ENCODE data around the gene GPD2. TPM values are rescaled to one million over a fixed set of nuclear protein-coding genes. Genes with fewer than 3 reads are reported as not detected.

GPD2 gene
- total and polyA plus RNA-seq, 2 of the 13 experiments (the other 11 are each of a cell fraction or from before 2014, with no cell fraction given) = not detected

- TF ChIP-seq, protein P1, sequence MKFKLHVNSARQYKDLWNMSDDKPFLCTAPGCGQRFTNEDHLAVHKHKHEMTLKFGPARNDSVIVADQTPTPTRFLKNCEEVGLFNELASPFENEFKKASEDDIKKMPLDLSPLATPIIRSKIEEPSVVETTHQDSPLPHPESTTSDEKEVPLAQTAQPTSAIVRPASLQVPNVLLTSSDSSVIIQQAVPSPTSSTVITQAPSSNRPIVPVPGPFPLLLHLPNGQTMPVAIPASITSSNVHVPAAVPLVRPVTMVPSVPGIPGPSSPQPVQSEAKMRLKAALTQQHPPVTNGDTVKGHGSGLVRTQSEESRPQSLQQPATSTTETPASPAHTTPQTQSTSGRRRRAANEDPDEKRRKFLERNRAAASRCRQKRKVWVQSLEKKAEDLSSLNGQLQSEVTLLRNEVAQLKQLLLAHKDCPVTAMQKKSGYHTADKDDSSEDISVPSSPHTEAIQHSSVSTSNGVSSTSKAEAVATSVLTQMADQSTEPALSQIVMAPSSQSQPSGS (CRISPR knock-in tag; IDR thresholded peaks at IDR 0.05) = 0 out of 2 replicates have a peak, but pooled peaks have one; percentile 48
- TF ChIP-seq DPF2 (CRISPR knock-in tag; IDR thresholded peaks at IDR 0.05; ENCODE audit: borderline replicate concordance, low read depth) (no peak), ZHX2 (IDR thresholded peaks at IDR 0.05; ENCODE audit: low read depth) (no peak), ZHX2 (CRISPR knock-in tag; IDR thresholded peaks at IDR 0.05; ENCODE audit: borderline replicate concordance) (no peak), WIZ (CRISPR knock-in tag; IDR thresholded peaks at IDR 0.05) (no peak; the same call in 1 of the 2 replicates), NR2F2 (IDR thresholded peaks at IDR 0.05; ENCODE audit: borderline replicate concordance, low read depth) (peak; percentile 67; the same call in 1 of the 2 replicates), GATAD1 (CRISPR knock-in tag; IDR thresholded peaks at IDR 0.05) (peak; percentile 35; the same call in 1 of the 2 replicates)
Observed at GRCh38 chr2:156400706-156401678, 35.2 kb upstream of the GPD2 start (continued).
